HFFc6 (cell line): ENCODE measurements around the gene GPLD1. TPM values are rescaled to one million over a fixed set of nuclear protein-coding genes. Genes with fewer than 3 reads are reported as not detected.

Source experiments
- DNase-seq: peaks from one replicate; pipeline ENCODE4 v3.0.0-alpha.2; 2018
- H3K27ac Mint-ChIP-seq: 2 replicates; pipeline ENCODE4 v1.8.0; 2020; ENCODE audit warnings: mild to moderate bottlenecking, mixed read lengths
- H3K27me3 Mint-ChIP-seq: 2 replicates; pipeline ENCODE4 v1.8.0; 2021; ENCODE audit warnings: mild to moderate bottlenecking, moderate library complexity, mixed read lengths; ENCODE audit not compliant: insufficient read depth
- H3K36me3 Mint-ChIP-seq: 2 replicates; pipeline ENCODE4 v1.8.0; 2021; ENCODE audit warnings: low read depth, mixed read lengths
- H3K4me1 Mint-ChIP-seq: 2 replicates; pipeline ENCODE4 v1.8.0; 2020; ENCODE audit warnings: low read depth, mixed read lengths
- H3K4me3 Mint-ChIP-seq: 2 replicates; pipeline ENCODE4 v1.8.0; 2020; ENCODE audit warnings: mild to moderate bottlenecking, moderate library complexity, mixed read lengths
- H3K9me3 Mint-ChIP-seq: 2 replicates; pipeline ENCODE4 v1.8.0; 2020; ENCODE audit warnings: mild to moderate bottlenecking, mixed read lengths
- total RNA-seq, 6 experiments: library from RNA; stranded (reverse); fragmentation: NEBNext Ultra II Directional; extraction: Animal tissue kit (Norgen Biotek cat#: 25700); gene quantifications; 2 replicates in 1 of 6; 3 replicates in 5 of 6; pipeline ENCODE4 v1.2.3, GENCODE V29; 2021
- TF ChIP-seq, protein P1 (sequence below): fragments of 200-600 bp; sonication (generic); IDR thresholded peaks from 2 replicates; pipeline ENCODE4 v1.5.0; 2021; ENCODE audit warnings: antibody characterized with exemption, mild to moderate bottlenecking

GPLD1 gene
- total RNA-seq, 6 experiments from 2014 or later = 0.14 to 0.39 (median 0.22) TPM

DNA sequence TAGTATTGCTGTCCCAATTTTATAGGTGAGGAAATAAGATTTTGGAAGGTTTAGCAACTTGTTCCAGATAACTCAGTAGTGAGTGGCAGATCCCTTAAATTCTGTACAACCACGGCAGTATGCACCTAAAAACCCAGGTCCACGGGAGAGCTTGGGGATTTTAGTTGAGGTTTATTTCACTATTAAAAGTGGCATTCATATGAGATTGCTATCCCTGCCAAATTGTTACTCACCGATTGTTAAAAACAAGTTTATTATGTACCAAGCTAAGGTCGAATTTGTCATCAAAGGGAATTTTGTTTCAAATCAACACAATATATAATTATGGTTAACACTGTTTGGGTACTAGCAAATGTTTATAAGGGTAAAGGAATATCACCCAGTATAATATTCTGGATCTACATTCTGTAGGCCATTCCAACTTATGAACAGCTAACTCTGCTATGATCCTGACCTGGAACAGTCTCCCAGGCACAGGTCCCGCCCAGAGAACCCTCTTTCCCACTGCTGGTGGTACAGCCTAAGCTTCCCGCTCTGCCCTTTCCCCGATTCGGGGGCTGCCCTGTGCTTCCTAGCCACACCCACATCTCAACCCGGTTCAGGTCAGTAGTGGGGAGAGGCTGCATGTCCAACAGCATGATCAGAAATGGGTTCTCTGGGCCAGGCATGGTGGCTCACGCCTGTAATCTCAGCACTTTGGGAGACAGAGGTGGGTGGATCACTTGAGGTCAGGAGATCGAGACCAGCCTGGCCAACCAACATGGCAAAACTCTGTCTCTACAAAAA lies 24.9 kb downstream of the GPLD1 start:
- no peaks in the 10 kb centered on the region for H3K4me1 Mint-ChIP-seq
- H3K36me3 Mint-ChIP-seq = no peaks in the 10 kb centered on the region
- H3K27me3 Mint-ChIP-seq = peaks cover 2% of the 10 kb centered on the region; the same call in 1 of the 2 replicates
- TF ChIP-seq, protein P1, sequence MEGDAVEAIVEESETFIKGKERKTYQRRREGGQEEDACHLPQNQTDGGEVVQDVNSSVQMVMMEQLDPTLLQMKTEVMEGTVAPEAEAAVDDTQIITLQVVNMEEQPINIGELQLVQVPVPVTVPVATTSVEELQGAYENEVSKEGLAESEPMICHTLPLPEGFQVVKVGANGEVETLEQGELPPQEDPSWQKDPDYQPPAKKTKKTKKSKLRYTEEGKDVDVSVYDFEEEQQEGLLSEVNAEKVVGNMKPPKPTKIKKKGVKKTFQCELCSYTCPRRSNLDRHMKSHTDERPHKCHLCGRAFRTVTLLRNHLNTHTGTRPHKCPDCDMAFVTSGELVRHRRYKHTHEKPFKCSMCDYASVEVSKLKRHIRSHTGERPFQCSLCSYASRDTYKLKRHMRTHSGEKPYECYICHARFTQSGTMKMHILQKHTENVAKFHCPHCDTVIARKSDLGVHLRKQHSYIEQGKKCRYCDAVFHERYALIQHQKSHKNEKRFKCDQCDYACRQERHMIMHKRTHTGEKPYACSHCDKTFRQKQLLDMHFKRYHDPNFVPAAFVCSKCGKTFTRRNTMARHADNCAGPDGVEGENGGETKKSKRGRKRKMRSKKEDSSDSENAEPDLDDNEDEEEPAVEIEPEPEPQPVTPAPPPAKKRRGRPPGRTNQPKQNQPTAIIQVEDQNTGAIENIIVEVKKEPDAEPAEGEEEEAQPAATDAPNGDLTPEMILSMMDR = no peak
- no peak overlapping the region for H3K4me3 Mint-ChIP-seq
- no peak overlapping the region for H3K27ac Mint-ChIP-seq
- H3K9me3 Mint-ChIP-seq = no peaks in the 10 kb centered on the region
- no peak for DNase-seq

DNA sequence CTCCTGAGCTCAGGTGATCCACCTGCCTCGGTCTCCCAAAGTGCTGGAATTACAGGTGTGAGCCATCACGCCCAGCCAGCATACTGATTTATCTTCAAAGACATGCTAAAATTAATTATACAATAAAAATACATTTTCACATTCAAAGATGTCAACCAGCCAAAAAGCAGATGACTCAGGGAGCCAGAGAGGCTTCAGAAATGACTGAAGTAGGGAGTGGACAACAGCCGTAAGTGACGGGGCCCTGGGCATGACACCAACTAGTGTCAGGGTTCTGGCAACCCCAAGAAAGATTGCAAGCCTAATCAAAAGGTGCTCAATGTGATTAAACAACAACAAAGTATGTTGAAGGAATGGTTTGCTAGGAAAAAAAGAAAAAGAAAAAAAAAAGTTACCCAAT lies 28.4 kb downstream of the GPLD1 start:
- peaks cover 5% of the 10 kb centered on the region; the same call in 1 of the 2 replicates for H3K27me3 Mint-ChIP-seq
- DNase-seq = no peak
- H3K27ac Mint-ChIP-seq = no peak overlapping the region
- H3K36me3 Mint-ChIP-seq = no peaks in the 10 kb centered on the region
- TF ChIP-seq, protein P1 = no peak
- no peaks in the 10 kb centered on the region for H3K4me1 Mint-ChIP-seq
- H3K9me3 Mint-ChIP-seq = no peaks in the 10 kb centered on the region
- no peak overlapping the region for H3K4me3 Mint-ChIP-seq

DNA sequence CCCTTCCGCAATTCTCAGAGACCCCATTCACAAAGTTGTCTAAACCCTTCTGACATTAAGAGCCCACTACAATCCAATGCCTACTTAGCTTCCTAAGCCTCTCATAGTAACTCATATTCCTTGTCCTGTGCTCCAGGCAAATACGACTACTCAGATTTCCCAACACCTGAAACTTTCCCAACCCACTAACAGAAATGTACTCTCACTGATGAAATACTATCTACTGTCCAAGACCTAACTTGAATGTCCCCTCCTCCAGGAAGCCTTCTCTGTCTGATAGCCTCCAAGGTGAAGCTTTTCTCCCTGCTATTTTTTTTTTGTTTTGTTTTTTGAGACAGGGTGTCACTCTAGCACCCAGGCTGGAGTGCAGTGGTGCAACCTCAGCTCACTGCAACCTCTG lies 30.4 kb downstream of the GPLD1 start:
- TF ChIP-seq, protein P1 = no peak
- H3K27ac Mint-ChIP-seq = no peak overlapping the region
- H3K9me3 Mint-ChIP-seq = no peaks in the 10 kb centered on the region
- H3K27me3 Mint-ChIP-seq = peaks cover 5% of the 10 kb centered on the region; the same call in 1 of the 2 replicates
- no peak overlapping the region for H3K4me3 Mint-ChIP-seq
- no peak for DNase-seq
- no peaks in the 10 kb centered on the region for H3K4me1 Mint-ChIP-seq
- no peaks in the 10 kb centered on the region for H3K36me3 Mint-ChIP-seq

DNA sequence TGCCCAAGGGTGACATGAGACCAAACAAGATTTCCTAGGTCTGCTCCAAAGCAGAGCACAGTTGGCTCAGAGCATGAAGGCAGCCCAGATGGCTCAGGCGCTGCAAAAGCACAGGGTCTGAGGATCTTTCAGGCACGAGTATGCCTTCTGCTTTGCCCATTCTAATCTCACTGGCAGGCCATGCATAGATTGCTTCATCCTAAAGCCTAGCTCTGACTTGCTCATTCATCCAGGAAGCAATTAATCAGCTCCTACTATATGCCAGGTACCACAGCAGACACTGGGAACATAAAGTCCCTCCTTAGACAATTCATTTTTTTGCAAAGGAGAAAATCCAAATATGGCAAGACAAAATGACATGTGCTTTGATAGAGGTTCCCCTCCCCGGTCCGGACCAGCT lies 31.2 kb downstream of the GPLD1 start:
- H3K4me1 Mint-ChIP-seq = no peaks in the 10 kb centered on the region
- no peak for DNase-seq
- H3K4me3 Mint-ChIP-seq = no peak overlapping the region
- H3K9me3 Mint-ChIP-seq = no peaks in the 10 kb centered on the region
- H3K27ac Mint-ChIP-seq = no peak overlapping the region
- TF ChIP-seq, protein P1 = no peak
- H3K36me3 Mint-ChIP-seq = no peaks in the 10 kb centered on the region
- H3K27me3 Mint-ChIP-seq = peaks cover 5% of the 10 kb centered on the region; the same call in 1 of the 2 replicates

DNA sequence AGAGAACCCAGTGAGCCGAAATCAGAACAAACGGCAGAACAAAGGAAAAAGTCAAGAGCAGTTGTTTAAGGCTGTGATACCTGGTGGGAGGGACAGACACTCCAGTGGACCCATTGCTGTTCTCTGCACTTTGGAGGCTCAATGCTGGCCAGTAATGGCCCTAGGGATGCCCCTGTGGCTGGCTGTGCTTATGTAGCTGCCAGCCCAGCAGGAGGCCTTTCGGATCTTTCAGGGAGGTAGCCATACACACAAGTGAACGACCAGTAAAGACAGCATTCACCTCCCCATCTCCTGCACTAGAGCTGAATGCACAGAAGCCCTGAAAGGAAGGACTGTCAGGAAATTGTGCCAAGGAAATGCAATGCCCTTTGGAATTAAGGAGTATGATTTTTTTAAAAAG lies 34.3 kb downstream of the GPLD1 start:
- DNase-seq = no peak
- Mint-ChIP-seq H3K4me1 (no peaks in the 10 kb centered on the region), H3K9me3 (no peaks in the 10 kb centered on the region), H3K4me3 (no peak overlapping the region), H3K27me3 (peaks cover 3% of the 10 kb centered on the region; the same call in 1 of the 2 replicates), H3K27ac (no peak overlapping the region), H3K36me3 (no peaks in the 10 kb centered on the region)
- TF ChIP-seq, protein P1 = no peak
